SK-N-MC (cell line): Measurements from ENCODE around the gene HIBCH.

Source experiments
- EZH2 ChIP-seq: fragments of 200-600 bp; sonication (generic); IDR thresholded peaks from one replicate; pipeline ENCODE4 v1.6.1; 2017; ENCODE audit warnings: antibody characterized with exemption
- FOXP2 ChIP-seq: optimal IDR thresholded peaks from 2 replicates; pipeline ENCODE3; 2011; ENCODE audit warnings: mild to moderate bottlenecking, moderate library complexity; ENCODE audit not compliant: insufficient read depth; ENCODE audit errors: extremely low read length, control extremely low read depth
- POLR2AphosphoS5 ChIP-seq: IDR thresholded peaks from 2 replicates; pipeline ENCODE4 v1.6.1; 2012; ENCODE audit warnings: mild to moderate bottlenecking, low read depth, low read length, borderline replicate concordance

- TF ChIP-seq EZH2 (no peak), POLR2AphosphoS5 (no peak), FOXP2 (no peak)
Observed at GRCh38 chr2:190352668-190353536, 33.3 kb upstream of the HIBCH start.
